Effector CD8-positive, alpha-beta T cell (primary cell): ENCODE results near the gene PHF1.
"Not testable (repeated sequence)": the region's sequence is repeated elsewhere in the genome, so short reads cannot be mapped to it uniquely, and the experiment has no call there.

Experiments
- DNase-seq: peaks from one replicate; lab custom pipeline; 2025; lab: John Stamatoyannopoulos, UW
- total RNA-seq, 4 experiments: gene quantifications; one replicate each; lab custom pipeline; 2026; lab: John Stamatoyannopoulos, UW

The PHF1 gene
- 104 to 203 (median 141) reads per million in 4 experiments for total RNA-seq

GRCh38 chr6:33410711-33411631 is at the start of gene PHF1:
Gene PHF1 (plus strand): TSS chr6:33411014. CDS start chr6:33412264, 1,250 bp downstream.
- DNase-seq = peak; percentile 54

- not testable (repeated sequence) for DNase-seq
Observed at GRCh38 chr6:33363486-33363885, 47.3 kb upstream of the PHF1 start.

GRCh38 chr6:33364475-33365205 is 46.2 kb upstream of the PHF1 start:
- not testable (repeated sequence) for DNase-seq

- not testable (repeated sequence) for DNase-seq
Observed at GRCh38 chr6:33365206-33365971, 45.4 kb upstream of the PHF1 start.

- no peak for DNase-seq
Observed at GRCh38 chr6:33367009-33367714, 43.7 kb upstream of the PHF1 start.

DNA sequence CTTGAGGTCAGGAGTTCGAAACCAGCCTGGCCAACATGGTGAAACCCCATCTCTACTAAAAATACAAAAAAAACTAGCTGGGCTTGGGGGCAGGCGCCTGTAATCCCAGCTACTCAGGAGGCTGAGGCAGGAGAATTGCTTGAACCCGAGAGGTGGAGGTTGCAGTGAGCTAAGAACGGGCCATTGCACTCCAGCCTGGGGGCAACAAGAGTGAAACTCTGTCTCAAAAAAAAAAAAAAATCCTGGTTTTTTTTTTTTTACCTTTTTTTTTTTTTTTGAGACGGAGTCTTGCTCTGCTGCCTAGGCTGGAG is 43.1 kb upstream of the PHF1 start:
- DNase-seq = not testable (repeated sequence)

DNA sequence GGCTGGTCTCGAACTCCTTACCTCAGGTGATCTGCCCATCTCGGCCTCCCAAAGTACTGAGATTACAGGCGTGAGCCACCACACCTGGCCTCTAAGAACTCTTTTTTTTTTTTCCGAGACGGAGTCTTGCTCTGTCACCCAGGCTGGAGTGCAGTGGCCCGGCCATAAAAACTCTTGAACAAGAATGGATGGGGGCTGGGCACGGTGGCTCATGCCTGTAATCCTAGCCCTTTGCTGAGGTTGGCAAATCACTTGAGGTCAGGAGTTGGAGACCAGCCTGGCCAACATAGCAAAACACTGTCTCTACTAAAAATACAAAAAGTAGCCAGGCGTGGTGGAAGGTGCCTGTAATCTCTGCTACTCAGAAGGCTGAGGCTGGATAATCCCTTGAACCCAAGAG is 38.9 kb upstream of the PHF1 start:
- DNase-seq = not testable (repeated sequence)

DNA sequence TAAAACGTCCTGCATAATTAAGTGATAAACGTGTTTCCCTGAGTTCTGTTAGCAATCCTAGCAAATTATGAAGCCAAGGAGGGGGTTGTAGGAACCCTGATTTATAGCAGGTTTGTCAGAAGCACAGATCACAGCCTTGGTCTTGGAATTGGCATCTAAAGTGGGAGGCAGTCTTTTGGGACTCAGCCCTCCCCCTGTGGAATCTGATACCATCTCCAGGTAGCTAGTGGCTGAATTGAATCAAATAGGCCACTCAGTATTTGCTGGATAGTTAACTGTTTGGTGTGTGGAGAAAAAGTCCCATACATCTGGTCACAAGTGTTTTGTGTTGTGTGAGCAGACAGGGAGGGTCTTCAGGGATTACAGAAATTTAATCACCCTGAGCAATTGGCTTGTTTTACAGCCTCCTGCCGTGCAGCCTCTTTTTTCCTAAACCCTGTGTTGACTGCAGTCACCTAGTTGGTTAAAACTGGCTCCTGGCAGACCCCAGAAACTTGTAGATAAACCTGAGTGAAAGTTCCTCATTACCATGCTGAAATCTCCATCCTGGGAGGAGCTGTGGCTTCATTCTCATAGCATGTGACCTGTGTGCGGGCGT is 38.2 kb upstream of the PHF1 start:
- DNase-seq = no peak

- no peak for DNase-seq
Observed at GRCh38 chr6:33373960-33374910, 36.6 kb upstream of the PHF1 start.

- no peak for DNase-seq
Observed at GRCh38 chr6:33375143-33375671, 35.6 kb upstream of the PHF1 start.

GRCh38 chr6:33377171-33377570 is 33.6 kb upstream of the PHF1 start:
- DNase-seq = no peak

- not testable (repeated sequence) for DNase-seq
Observed at GRCh38 chr6:33379184-33379583, 31.6 kb upstream of the PHF1 start.

GRCh38 chr6:33380272-33380981 is 30.4 kb upstream of the PHF1 start:
- no peak for DNase-seq

- DNase-seq = no peak
Observed at GRCh38 chr6:33383427-33384185, 27.2 kb upstream of the PHF1 start.

GRCh38 chr6:33384581-33385020 is 26.2 kb upstream of the PHF1 start:
- DNase-seq = no peak

GRCh38 chr6:33390173-33390572 is 20.6 kb upstream of the PHF1 start:
- no peak for DNase-seq

DNA sequence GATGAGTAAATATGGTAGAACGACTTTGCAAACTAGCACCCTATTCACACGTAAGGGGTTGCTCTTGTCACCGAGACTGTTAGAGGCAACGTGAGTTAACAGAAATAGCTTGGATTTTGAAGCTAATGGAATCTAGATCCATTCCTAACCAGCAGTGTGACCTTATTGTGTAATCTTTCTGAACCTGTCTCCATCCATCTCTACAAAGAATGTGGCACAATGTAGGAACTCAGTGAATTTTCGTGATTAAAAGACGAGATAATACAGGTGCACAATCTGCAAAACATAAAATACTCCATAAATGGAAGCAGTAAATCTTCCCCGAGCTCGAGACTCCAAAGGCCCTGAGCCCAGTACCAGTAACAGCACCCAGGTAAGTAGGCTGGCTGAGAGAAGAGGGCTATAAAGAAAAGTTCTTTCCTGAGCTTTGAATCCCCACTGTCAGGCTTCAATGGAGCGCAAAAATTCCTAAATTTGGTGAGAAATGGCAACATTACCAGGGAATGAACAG is 20.0 kb upstream of the PHF1 start:
- DNase-seq = no peak
